Measurements from ENCODE around the gene FOXP1.

FOXP1 gene

GRCh38 chr3:71341721-71342120 is 241.8 kb downstream of the FOXP1 start:
- Histone ChIP-seq H3K4me3 (ENCODE audit: insufficient read depth, low read length, poor library complexity, severe bottlenecking) (no peak overlapping the region), H3K36me3 (ENCODE audit: low read length) (no peaks in the 10 kb centered on the region), H3K79me2 (ENCODE audit: insufficient read depth, low read length) (no peaks in the 10 kb centered on the region), H3K9me2 (replicated peaks; ENCODE audit: insufficient read depth, low read length) (no peaks in the 10 kb centered on the region), H3K27me3 (ENCODE audit: low read length) (no peaks in the 10 kb centered on the region), H3K27ac (ENCODE audit: low read depth, low read length) (no peak overlapping the region), H3F3A (ENCODE audit: insufficient read depth) (no peaks in the 10 kb centered on the region), H3K9ac (ENCODE audit: low read length) (no peak overlapping the region), H4K20me1 (ENCODE audit: low read depth, low read length) (no peaks in the 10 kb centered on the region), H2AFZ (ENCODE audit: low read depth, low read length, severe bottlenecking) (no peak overlapping the region), H3K4me2 (ENCODE audit: low read depth, low read length, poor library complexity, severe bottlenecking) (no peak overlapping the region), H3K9me3 (ENCODE audit: insufficient read depth, low read length) (no peaks in the 10 kb centered on the region)
- TF ChIP-seq EZH2phosphoT487 (conservative IDR thresholded peaks at IDR 0.05; ENCODE audit: low read length): no peak
- TF ChIP-seq CTCF (IDR thresholded peaks at IDR 0.05; ENCODE audit: insufficient read depth, low read length, poor library complexity, severe bottlenecking): no peak

GRCh38 chr3:71339049-71339448 is 244.5 kb downstream of the FOXP1 start:
- no peak overlapping the region for H3K4me3 ChIP-seq (ENCODE audit: insufficient read depth, low read length, poor library complexity, severe bottlenecking)
- no peaks in the 10 kb centered on the region for H3F3A ChIP-seq (ENCODE audit: insufficient read depth)
- no peaks in the 10 kb centered on the region for H3K9me3 ChIP-seq (ENCODE audit: insufficient read depth, low read length)
- no peaks in the 10 kb centered on the region for H3K9me2 ChIP-seq (replicated peaks; ENCODE audit: insufficient read depth, low read length)
- H3K4me2 ChIP-seq (ENCODE audit: low read depth, low read length, poor library complexity, severe bottlenecking): no peak overlapping the region
- no peak overlapping the region for H3K27ac ChIP-seq (ENCODE audit: low read depth, low read length)
- no peaks in the 10 kb centered on the region for H3K36me3 ChIP-seq (ENCODE audit: low read length)
- H2AFZ ChIP-seq (ENCODE audit: low read depth, low read length, severe bottlenecking): no peak overlapping the region
- H4K20me1 ChIP-seq (ENCODE audit: low read depth, low read length): no peaks in the 10 kb centered on the region
- no peak overlapping the region for H3K9ac ChIP-seq (ENCODE audit: low read length)
- no peak for TF ChIP-seq EZH2phosphoT487 (conservative IDR thresholded peaks at IDR 0.05; ENCODE audit: low read length)
- no peak for TF ChIP-seq CTCF (IDR thresholded peaks at IDR 0.05; ENCODE audit: insufficient read depth, low read length, poor library complexity, severe bottlenecking)
- H3K79me2 ChIP-seq (ENCODE audit: insufficient read depth, low read length): no peaks in the 10 kb centered on the region
- no peaks in the 10 kb centered on the region for H3K27me3 ChIP-seq (ENCODE audit: low read length)

DNA sequence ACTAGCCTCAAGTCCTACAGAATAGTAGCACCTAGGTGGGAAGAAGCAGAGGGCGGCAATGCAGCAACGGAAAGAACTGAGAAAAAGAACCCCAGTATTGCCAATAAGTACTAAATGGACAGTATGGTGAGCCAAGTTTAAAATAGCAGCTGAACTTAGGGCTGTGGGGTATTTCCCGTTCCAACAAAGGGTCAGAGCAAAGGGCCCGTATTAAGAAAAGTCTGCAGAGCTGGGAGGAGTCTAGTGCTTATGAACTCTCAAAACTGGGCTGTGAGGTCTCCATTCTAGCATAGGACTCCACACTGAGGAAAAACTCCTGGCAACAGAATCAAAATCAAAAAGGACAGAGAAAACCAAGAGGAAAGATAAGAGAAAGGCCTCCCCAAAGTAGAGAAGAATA is 250.7 kb downstream of the FOXP1 start:
- H3K79me2 ChIP-seq (ENCODE audit: insufficient read depth, low read length): no peaks in the 10 kb centered on the region

More for the DNA sequence above, 250.7 kb downstream of the FOXP1 start:
- Histone ChIP-seq H3K27me3 (ENCODE audit: low read length) (no peaks in the 10 kb centered on the region), H3K27ac (ENCODE audit: low read depth, low read length) (no peak overlapping the region), H3K9ac (ENCODE audit: low read length) (no peak overlapping the region), H3F3A (ENCODE audit: insufficient read depth) (no peaks in the 10 kb centered on the region), H2AFZ (ENCODE audit: low read depth, low read length, severe bottlenecking) (no peak overlapping the region), H3K36me3 (ENCODE audit: low read length) (no peaks in the 10 kb centered on the region), H4K20me1 (ENCODE audit: low read depth, low read length) (no peaks in the 10 kb centered on the region), H3K9me3 (ENCODE audit: insufficient read depth, low read length) (no peaks in the 10 kb centered on the region), H3K4me2 (ENCODE audit: low read depth, low read length, poor library complexity, severe bottlenecking) (no peak overlapping the region), H3K4me3 (ENCODE audit: insufficient read depth, low read length, poor library complexity, severe bottlenecking) (no peak overlapping the region), H3K9me2 (replicated peaks; ENCODE audit: insufficient read depth, low read length) (no peaks in the 10 kb centered on the region)
- TF ChIP-seq EZH2phosphoT487 (conservative IDR thresholded peaks at IDR 0.05; ENCODE audit: low read length) (no peak), CTCF (IDR thresholded peaks at IDR 0.05; ENCODE audit: insufficient read depth, low read length, poor library complexity, severe bottlenecking) (no peak)

Measured in SU-DHL-6 (cell line).